Hematopoietic multipotent progenitor cell treated with erythropoietin and hydrocortisone succinate and interleukin-3 and kit ligand, for 8 days (in vitro differentiated cells): ENCODE data around the gene COX11.
A peak's percentile ranks its signal among the peaks of the same experiment; 100 is the strongest.

Source experiments
- DNase-seq: peaks from one replicate; pipeline ENCODE4 v3.0.0-alpha.2; 2015

The COX11 gene

GRCh38 chr17:54967621-54968261 is 713 bp downstream of the COX11 start:
- peak; percentile 67 for DNase-seq

DNA sequence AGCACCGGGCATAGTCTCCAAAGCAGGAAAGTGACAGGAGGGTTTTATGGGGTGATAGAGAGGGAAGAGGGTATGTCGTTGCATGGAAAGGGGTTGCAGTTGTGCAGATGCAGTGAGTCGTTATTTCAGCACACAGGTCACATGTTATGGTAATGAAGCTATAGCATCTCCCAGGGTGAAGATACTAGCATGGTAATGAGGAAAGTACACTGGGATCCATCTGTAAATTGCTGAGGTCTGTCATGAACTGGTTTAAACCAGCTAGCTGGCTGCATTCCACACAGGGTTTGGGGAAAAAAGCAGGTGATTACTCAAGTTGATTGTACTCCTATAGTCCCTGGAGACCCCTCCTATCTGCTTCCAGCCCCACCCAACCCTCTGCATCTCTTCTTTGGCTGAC is 11.7 kb downstream of the COX11 start:
- DNase-seq: no peak

DNA sequence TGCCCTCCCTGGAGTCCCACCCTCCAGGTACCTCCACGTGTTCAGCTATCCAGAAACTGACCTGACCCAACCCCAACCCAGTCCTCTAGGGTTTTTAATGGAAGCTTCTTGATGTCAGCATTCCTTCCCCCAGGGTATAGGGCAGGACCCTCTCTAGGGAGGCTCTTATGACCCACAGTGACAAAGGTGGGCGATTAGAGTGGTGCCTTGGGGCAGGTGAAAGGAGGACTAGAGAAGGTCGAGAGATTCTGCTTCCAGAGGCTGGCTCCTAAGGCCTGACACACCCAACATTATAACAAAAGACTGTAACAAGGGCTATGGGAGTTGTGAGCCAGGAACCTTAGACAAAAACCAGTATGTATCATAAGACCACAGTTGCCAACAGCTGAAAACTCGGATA is 17.2 kb downstream of the COX11 start:
- no peak for DNase-seq

GRCh38 chr17:54950116-54950515 is 18.3 kb downstream of the COX11 start:
- DNase-seq: no peak

DNA sequence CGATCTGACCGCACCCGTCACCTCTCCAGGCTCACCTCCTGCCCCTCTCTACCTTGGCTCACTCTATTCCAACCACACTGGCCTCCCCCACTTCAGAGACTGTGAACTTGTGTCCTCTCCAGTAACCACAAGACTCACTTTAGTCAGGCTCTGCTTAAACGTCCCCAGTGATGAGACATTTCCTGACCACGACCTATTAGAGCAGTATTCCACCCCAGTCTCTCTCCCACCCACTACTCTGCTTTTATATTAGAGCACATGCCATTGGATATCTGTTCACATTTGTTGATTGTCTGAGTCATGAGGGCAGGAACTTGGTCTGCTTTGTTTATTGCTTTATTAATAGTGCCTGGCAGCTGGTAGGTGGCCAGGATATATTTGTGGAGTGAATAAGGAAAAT is 20.1 kb downstream of the COX11 start:
- peak; percentile 29 for DNase-seq

- DNase-seq: no peak
Measured at GRCh38 chr17:54947396-54947795, 21.1 kb downstream of the COX11 start.

- peak; percentile 43 for DNase-seq
Measured at GRCh38 chr17:54945671-54946070, 22.8 kb downstream of the COX11 start.

GRCh38 chr17:54945231-54945630 is 23.2 kb downstream of the COX11 start:
- DNase-seq: no peak

GRCh38 chr17:54944796-54945195 is 23.7 kb downstream of the COX11 start:
- DNase-seq: peak; percentile 67

- DNase-seq: no peak
Measured at GRCh38 chr17:54941285-54941684, 27.2 kb downstream of the COX11 start.

DNA sequence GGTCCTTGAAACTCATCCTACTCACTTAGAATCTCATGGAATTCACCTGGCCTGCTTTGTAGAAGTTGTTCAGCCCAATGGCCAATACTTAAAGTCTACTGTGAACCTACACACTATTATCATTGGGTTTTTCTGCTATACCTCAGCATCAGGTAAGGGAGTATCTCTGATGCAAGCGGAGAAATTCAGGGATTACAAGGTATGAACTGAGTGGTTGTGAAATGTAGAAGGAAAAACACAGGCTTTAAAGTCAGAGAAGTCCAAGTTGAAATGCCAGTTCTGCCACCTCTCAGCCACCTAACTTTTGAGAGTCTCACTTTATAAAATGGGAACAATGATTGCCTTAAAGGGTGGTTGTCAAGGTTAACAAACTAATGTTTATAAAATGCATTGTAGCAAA is 31.0 kb downstream of the COX11 start:
- no peak for DNase-seq

DNA sequence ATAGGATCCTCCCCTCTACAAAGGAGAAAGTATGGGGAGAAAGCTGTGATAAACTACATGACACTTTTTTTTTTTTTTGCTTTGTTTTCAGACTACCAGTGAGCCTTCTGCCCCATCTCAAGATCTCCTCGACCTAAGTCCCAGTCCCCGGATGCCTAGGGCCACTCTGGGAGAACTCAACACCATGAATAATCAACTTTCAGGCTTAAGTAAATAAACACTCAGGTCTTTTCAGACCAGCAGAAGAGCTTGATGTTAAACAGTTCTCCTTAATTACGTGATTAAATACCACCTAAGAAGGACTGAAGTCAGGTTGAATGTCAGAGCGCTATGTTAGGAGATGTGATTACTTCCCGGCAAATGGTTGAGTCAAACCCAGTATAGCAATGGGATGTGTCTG is 31.4 kb downstream of the COX11 start:
- DNase-seq: no peak

DNA sequence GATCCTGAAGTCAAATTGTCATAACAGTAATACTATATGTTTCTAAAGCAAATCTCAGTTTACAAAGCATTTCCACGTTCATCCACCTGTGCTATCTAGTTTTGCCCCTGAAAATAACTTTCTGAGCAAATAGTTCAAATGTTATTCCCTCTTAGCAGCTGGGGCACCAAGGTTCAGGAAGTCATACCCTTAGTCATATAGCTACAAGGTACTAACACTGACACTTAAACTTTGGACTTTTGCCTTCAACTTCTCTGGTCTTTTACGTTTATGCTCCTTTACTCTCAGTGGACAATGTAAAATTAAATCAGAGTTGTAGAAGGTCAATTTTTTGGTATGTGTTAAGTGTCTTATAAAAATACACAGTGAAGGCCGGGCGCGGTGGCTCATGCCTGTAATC is 33.0 kb downstream of the COX11 start:
- DNase-seq: no peak

DNA sequence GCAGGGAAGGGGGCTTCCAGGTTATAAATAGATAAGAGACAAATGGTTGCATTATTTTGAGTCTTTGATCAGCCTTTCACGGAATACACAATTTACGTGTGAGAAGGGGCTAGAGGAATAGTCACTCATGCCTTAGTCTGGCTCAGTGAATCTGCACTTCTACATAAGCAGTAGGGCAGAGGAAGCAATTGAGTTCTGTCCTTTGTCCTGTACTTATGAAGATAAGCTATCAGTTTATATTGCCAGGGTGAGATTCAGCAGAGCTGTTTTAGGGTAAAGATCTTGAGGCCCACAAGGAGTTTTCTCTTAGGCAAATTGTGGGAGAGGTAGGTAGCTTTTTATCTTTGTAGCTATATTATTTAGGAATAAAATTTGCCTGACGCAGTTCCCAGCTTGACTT is 34.5 kb downstream of the COX11 start:
- DNase-seq: no peak

DNA sequence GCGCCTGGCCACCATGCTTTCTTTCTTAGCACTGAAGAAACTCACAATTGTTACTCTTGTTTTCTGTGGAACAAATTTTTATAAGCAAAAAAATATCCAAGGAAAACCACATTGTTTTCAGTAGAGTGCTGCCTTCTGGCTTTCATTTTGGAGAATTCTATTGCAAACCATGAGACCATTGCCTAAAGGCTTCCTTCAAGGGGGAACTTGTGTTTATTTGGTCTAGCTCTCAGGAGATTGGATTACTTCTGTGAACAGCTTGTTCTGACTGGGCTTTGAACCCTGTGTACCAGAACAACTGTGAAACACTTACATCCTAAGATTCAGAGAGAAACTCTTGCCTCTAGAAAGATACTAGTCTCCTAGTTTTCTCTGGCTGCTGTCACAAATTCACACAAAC is 35.7 kb downstream of the COX11 start:
- DNase-seq: no peak

DNA sequence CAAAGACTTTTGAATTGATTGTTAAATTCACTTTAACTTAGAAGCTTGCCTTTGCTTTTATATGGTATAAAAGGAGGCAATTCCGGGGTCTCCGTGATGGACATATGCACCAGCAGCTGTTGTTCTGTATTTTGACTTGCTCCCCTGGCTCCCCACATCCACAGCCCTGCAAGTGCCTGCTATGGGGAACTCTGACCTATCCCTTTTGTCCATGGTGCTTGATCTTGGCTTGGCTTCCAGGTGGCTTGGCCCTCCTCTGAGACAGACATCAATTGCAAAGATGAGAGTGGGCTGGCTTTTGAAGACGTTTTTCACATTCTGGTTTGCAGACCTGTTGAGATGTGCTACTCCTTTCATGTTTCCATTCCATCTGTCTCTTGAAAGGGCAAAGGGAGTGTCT is 40.9 kb downstream of the COX11 start:
- no peak for DNase-seq

DNA sequence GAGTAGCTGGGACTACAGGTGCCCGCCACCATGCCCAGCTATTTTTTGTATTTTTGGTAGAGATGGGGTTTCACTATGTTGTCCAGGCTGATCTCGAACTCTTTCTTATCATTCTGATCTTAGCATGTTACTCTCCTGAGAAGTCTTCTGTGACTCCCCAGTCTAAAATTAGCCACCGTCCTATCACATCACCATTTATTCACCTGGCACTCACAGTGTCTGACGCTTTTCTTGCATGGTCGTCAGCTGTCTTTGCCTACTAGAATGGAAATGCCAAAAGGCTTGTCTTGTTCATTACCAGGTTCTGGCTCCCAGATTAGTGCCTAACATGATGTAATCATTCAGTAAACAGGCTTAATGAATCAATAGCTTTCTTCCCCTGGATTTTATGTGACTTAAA is 44.0 kb downstream of the COX11 start:
- no peak for DNase-seq

DNA sequence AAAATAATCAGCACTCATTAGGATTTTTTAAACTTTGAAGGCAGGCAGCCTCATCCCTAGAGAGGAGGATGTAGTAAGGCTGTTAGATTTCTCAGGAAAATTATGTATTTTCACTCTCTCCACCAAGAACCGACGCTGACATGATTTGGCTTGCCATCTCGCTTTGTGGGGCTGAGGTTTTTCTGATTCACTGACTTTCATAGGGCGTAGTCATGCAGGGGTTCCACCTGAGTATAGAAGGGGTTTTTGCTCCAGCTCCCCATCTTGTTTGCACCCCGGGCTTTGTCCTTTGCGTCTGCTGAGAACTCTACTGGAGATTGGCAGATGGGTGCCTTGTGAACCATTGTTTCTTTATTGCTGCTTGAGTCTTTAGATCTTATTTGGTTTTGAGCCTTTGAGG is 47.6 kb downstream of the COX11 start:
- DNase-seq: no peak

- no peak for DNase-seq
Measured at GRCh38 chr17:54919425-54919824, 49.0 kb downstream of the COX11 start.

DNA sequence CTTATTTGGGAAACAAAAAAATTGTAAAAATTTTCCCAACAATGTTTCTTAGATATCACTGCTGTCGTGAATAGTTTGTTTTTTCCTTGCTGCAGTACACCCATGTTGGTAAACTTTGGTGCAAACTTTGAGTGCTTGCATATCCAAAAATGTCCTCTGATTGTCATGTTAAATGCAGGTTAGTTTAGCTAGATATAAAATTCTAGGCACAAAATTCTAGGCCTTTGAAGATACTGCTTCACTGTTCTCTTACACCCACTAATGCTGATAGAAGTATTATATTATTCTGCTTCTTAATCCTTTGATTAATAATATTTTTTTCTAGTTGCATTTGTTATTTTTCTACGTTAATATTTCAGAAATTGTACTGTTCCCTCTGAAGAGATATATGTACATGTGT is 51.7 kb downstream of the COX11 start:
- no peak for DNase-seq
